GM19372 (cell line): Measurements from ENCODE around the gene ABHD16A.

ENCODE experiments used
- ATAC-seq: cut with Tn5 transposase; IDR thresholded peaks from one replicate; pipeline ENCODE4 v1.9.1; 2021; ENCODE audit warnings: mild to moderate bottlenecking, low read depth, moderate library complexity; ENCODE audit not compliant: unreplicated experiment

The ABHD16A gene

GRCh38 chr6:31732029-31732428 is 28.9 kb upstream of the ABHD16A start:
- ATAC-seq, result no peak

DNA sequence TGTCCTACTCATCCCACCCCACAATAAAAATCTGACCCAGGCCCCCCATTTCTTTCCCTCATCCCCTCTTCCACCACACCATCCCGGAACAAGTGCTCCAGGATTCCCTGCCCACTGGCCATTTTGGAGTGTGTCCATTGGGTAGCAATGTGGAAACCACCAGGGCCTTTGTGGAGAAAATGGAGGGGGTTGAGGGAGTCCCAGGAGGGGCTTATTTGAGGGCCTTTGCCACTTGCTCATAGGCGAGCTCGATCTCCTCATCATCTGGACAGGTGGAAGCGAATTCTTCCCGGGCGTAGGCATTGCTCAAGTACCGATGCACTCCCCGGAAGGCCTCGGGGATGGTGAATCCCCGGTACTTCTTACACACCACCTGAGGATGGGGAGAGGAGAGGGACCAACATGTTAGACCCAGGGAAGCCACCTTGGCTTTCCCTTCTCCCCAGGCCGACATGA is 27.5 kb upstream of the ABHD16A start:
- no peak for ATAC-seq

- ATAC-seq, result peak; percentile 24
Observed at GRCh38 chr6:31729979-31730630, 27.0 kb upstream of the ABHD16A start.

DNA sequence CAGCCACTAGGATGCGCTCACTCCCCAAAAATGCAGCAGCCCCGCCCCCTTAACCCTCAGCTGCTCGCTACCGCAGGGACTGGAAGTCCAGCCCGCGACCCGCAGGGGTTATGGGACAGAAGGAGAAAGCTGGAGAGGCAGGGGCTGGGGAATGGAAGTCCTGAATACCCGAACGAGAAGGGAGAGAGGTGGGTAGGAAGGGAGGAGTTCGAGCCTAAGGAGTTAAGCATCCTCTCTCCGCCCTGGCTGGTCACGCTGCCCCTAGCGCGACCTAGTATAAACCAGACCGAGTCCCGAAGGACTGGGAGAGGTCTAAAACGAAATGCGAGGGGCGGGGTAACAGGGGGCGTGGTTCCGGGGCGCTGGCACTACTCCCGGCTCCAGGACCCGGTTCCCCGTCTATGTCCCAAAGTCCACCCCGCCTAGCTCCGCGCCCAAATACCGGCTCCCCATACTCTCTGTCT is 26.4 kb upstream of the ABHD16A start:
- peak; percentile 46 for ATAC-seq

DNA sequence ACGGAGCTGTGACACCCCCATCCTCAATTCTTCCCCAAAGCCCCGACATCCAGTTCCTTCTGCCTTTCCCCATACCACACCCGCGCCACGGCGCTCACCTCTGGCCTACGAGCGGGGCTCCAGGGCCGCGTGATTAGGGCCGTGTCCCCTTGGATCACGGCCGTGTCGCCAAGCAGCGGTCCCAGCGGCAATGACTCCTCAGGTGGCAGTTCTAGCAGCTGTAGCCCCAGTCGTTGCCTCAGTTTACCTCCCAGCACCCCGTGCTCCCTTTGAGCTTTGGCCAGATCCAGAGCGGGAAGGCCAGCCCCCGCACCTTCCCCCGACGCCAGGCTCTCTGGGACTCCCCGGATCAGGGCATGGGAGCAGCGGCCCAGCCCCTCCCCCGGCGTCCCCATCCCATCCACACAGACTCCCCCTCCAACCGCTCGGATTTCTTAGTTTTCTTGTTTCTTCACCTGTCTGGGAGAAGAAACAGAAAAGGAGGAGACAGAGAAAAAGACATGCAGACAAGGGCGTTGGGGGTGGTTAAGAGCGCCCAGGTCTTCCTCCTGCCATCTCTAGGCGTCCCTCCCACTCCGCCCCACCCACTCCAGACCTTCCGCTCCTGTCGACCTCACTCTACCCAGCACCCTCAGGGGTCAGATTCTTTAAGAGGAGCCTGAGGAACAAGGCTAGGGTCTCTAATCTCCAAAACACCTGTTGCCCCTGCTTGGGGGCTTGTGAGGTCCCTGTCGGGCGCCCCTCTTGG is 25.8 kb upstream of the ABHD16A start, which contains the start of gene DDAH2:
Gene DDAH2 (minus strand): TSS at position 533 of the 748 bp plus-strand sequence. CDS start 138 bp downstream, at position 395.
- peak; percentile 11 for ATAC-seq

DNA sequence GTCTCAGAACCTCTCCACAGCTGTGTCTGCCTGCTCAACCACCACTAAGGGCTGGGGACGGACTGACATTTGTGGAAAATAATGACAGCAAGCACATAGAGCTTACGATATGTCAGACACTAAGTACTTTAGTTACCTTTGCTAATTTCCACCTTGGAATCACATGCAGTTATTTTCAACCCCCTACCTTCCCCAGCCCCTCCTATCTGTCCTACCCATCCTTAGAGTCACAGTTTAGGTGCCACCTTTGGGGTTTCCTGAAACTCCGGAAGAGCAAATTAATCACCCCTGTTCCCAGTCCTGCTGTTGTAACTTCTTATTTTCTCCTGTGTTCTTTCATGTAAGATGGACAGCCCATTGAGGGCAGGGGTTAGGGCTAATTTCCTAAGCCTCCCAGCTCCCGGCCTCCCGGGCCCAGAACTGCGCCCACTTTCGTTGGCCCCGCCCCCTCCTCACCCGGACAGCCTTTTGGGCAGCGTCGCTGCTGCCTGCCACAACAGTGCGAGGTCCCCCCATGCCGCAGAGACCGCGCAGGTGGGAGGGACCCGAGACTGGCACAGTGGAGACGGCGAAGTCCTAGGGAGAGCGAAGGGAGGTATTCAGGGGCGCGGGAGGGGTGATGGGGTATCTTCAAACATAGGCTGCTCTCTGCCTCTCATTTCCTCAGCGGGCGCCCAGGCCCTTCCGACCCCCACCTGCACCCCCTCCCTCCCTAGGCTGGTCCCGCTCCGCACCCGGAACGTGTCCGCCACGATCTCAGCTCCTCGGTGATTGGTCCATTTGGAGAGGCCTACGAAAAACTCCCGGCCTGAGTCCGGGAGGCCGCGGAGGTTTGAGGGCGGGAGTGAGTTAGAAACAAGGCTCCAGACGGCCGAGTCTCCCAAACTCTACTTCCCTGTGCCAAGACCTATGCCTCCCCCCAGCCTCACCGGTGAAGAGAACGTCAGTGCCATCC is 24.9 kb upstream of the ABHD16A start:
- ATAC-seq, result no peak

DNA sequence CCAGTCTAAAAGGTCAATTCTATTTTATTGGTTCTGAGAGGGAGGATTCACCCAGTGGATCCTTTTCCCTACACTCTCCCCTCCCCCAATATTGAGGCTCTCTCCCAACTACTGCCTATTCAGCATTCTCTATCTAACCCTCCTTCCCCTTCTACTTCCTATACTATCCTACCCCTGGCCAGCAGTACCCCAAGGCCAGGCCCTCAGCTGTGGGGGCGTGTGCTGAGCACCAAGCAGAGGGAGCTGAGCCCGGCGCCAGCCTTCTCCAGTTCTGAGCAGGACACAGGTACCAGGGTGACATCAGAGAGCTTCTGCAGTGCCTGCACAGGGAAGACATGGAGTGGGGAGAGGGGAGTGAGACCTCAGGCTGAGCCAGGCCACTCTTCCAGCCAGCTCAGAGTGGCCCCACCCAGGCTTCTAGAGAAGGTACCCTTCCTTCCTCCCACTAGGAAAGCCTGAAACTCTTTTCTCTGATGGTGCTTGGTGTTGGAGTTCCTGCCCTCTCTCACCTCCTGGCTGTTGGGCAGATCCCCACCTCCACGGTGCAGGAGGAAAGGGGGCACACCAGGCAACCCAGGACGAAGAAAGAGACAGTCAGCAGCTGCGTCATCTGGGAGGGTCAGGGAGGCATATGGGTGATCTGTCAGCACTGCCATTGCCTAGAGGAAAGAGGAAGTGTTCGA is 24.1 kb upstream of the ABHD16A start:
- ATAC-seq, result no peak

- ATAC-seq, result no peak
Observed at GRCh38 chr6:31725502-31726350, 22.6 kb upstream of the ABHD16A start.

GRCh38 chr6:31723980-31724691 is 21.0 kb upstream of the ABHD16A start:
- ATAC-seq, result no peak

GRCh38 chr6:31723245-31723979 is 20.3 kb upstream of the ABHD16A start, which contains the start of gene MPIG6B:
MPIG6B (plus strand) TSS chr6:31723373; CDS start chr6:31723384, 11 bp downstream.
- ATAC-seq, result no peak

GRCh38 chr6:31722173-31722572 is 19.0 kb upstream of the ABHD16A start:
- no peak for ATAC-seq

- ATAC-seq, result no peak
Observed at GRCh38 chr6:31721351-31722020, 18.4 kb upstream of the ABHD16A start, which contains the start of gene LY6G6C. LY6G6C (minus strand) TSS chr6:31721746; CDS start chr6:31721679, 67 bp downstream.

GRCh38 chr6:31720196-31720770 is 17.2 kb upstream of the ABHD16A start:
- no peak for ATAC-seq

GRCh38 chr6:31719001-31719400 is 15.9 kb upstream of the ABHD16A start:
- no peak for ATAC-seq

- no peak for ATAC-seq
Observed at GRCh38 chr6:31718265-31718664, 15.1 kb upstream of the ABHD16A start.

DNA sequence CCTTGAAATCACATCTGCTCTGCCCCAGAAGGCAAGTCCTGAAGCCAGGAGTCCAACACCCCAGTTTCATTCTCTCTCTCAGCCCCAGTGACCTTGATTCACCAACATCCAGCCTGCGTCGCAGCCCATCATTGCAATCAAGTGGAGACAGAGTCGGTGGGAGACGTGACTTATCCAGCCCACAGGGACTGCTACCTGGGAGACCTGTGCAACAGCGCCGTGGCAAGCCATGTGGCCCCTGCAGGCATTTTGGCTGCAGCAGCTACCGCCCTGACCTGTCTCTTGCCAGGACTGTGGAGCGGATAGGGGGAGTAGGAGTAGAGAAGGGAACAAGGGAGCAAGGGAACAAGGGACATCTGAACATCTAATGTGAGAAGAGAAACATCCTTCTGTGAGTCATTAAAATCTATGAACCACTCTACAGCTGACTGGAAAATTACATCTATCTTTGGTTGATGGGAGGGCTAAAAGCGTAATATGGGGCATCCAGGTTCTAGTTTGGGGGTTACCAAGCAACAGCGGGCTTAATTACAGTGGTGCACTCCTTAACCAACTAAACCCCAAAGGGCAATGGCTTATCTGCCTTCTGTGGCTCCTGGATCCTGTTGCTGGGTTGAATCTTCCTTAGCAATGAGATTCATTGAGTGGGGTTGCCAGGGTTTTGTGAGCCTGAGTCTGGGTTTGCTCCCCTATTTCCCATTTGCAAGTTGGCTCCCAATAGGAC is 14.5 kb upstream of the ABHD16A start:
- no peak for ATAC-seq
